ENCODE data around the gene DTL. TPM values are rescaled to one million over a fixed set of nuclear protein-coding genes. Genes with fewer than 3 reads are reported as not detected.

The DTL gene
- total and polyA plus RNA-seq, 2 of the 13 experiments (the other 11 are each of a cell fraction or from before 2014, with no cell fraction given), result 10.4 to 32.8 TPM

GRCh38 chr1:212098310-212098709 is 62.8 kb downstream of the DTL start:
- intact Hi-C loops (cut with micrococcal nuclease; ENCODE audit: unreplicated experiment) (no loop called here), in situ Hi-C loops (cut with HindIII; ENCODE audit: extremely low pct_ligation_motif_present, low pct_unique_long_range_greater_than_20kb) (no loop called here)
- no TSS peak for BruUV-seq (replicated peaks)

GRCh38 chr1:212098771-212099170 is 63.2 kb downstream of the DTL start:
- FAIRE-seq, result no peak
- H3K4me1 ChIP-seq (ENCODE audit: insufficient read depth, low read length), result peaks cover 25% of the 10 kb centered on the region
- TF ChIP-seq ZNF143 (CRISPR knock-in tag; IDR thresholded peaks at IDR 0.05) (no peak), NR2F1 (CRISPR knock-in tag; IDR thresholded peaks at IDR 0.05) (no peak), GPN1 (CRISPR knock-in tag; IDR thresholded peaks at IDR 0.05; ENCODE audit: borderline replicate concordance) (no peak), LRRFIP1 (CRISPR knock-in tag; conservative IDR thresholded peaks at IDR 0.05) (no peak), CCDC6 (CRISPR knock-in tag; IDR thresholded peaks at IDR 0.05) (no peak), SMAD3 (CRISPR knock-in tag; IDR thresholded peaks at IDR 0.05) (no peak), ZSCAN31 (CRISPR knock-in tag; IDR thresholded peaks at IDR 0.05; ENCODE audit: low read depth) (no peak), ZNF260 (CRISPR knock-in tag; IDR thresholded peaks at IDR 0.05; ENCODE audit: borderline replicate concordance, low read depth) (no peak), ZNF451 (CRISPR knock-in tag; IDR thresholded peaks at IDR 0.05) (no peak), PRPF4 (IDR thresholded peaks at IDR 0.05; ENCODE audit: low read depth, low read length, poor library complexity, severe bottlenecking) (no peak), ZNF232 (CRISPR knock-in tag; IDR thresholded peaks at IDR 0.05; ENCODE audit: borderline replicate concordance) (no peak), SKI (IDR thresholded peaks at IDR 0.05; ENCODE audit: partially characterized antibody) (no peak), ZFAT (CRISPR knock-in tag; conservative IDR thresholded peaks at IDR 0.05) (no peak), SMAD9 (CRISPR knock-in tag; IDR thresholded peaks at IDR 0.05) (no peak)
- no peak overlapping the region for H2AFZ ChIP-seq (ENCODE audit: low read length)
- no peak overlapping the region for H3K4me3 ChIP-seq (replicated peaks in 1 of 3; ENCODE audit: insufficient read depth in 1 of 3, low read depth in 2 of 3, low read length in 3 of 3)
- ChIA-PET POLR2A (no interaction called here), CTCF (ENCODE audit: low intra/inter-chr PET ratio, low total read pairs) (no interaction called here)
- no peaks in the 10 kb centered on the region for H3K27me3 ChIP-seq (ENCODE audit: control insufficient read depth in 1 of 2, insufficient read depth in 2 of 2, low read length in 2 of 2)
- no peaks in the 10 kb centered on the region for H4K20me1 ChIP-seq (ENCODE audit: insufficient read depth, low read length)
- no peaks in the 10 kb centered on the region for H3K9me3 ChIP-seq (ENCODE audit: low read length)
- in situ Hi-C loops (cut with HindIII; ENCODE audit: extremely low pct_ligation_motif_present, low pct_unique_long_range_greater_than_20kb), result no loop called here
- WGBS (ENCODE audit: low lambda C conversion rate), result 100% methylated on average over 3 of the region's 3 CpGs
- intact Hi-C loops (cut with micrococcal nuclease; ENCODE audit: unreplicated experiment), result no loop called here
- no peak for ATAC-seq
- no peak overlapping the region for H3K9ac ChIP-seq (ENCODE audit: insufficient read depth, low read depth, low read length)
- peaks cover 9% of the 10 kb centered on the region for H3K79me2 ChIP-seq (ENCODE audit: insufficient read depth, low read length)
- no peak for DNase-seq (ENCODE audit: low spot score)
- BruUV-seq (replicated peaks), result no TSS peak
- no peak overlapping the region for H3K27ac ChIP-seq (ENCODE audit: extremely low read length, insufficient read depth, low read length)
- no peak overlapping the region for H3K4me2 ChIP-seq (ENCODE audit: low read depth, low read length)
- peaks cover 1 to 21% of the 10 kb centered on the region in 2 experiments for H3K36me3 ChIP-seq (replicated peaks in 1 of 2; ENCODE audit: control insufficient read depth in 1 of 2, insufficient read depth in 2 of 2, low read length in 2 of 2)

More at GRCh38 chr1:212098310-212098709, 62.8 kb downstream of the DTL start:
- H3K4me1 ChIP-seq (ENCODE audit: insufficient read depth, low read length), result peaks cover 20% of the 10 kb centered on the region; the same call in 1 of the 2 replicates
- ChIA-PET CTCF (ENCODE audit: low intra/inter-chr PET ratio, low total read pairs) (no interaction called here), POLR2A (no interaction called here)
- H3K9me3 ChIP-seq (ENCODE audit: low read length), result no peaks in the 10 kb centered on the region
- H2AFZ ChIP-seq (ENCODE audit: low read length), result no peak overlapping the region
- peaks cover 1 to 24% of the 10 kb centered on the region in 2 experiments for H3K36me3 ChIP-seq (replicated peaks in 1 of 2; ENCODE audit: control insufficient read depth in 1 of 2, insufficient read depth in 2 of 2, low read length in 2 of 2)
- peaks cover 9% of the 10 kb centered on the region for H3K79me2 ChIP-seq (ENCODE audit: insufficient read depth, low read length)
- 99% methylated on average over 8 of the region's 9 CpGs for WGBS (ENCODE audit: low lambda C conversion rate)
- no peak for DNase-seq (ENCODE audit: low spot score)
- FAIRE-seq, result no peak
- H3K9ac ChIP-seq (ENCODE audit: insufficient read depth, low read depth, low read length), result no peak overlapping the region
- H3K27me3 ChIP-seq (ENCODE audit: control insufficient read depth in 1 of 2, insufficient read depth in 2 of 2, low read length in 2 of 2), result no peaks in the 10 kb centered on the region
- TF ChIP-seq E2F1 (CRISPR knock-in tag; IDR thresholded peaks at IDR 0.05), result no peak
- no peak for TF ChIP-seq ZFP37 (CRISPR knock-in tag; IDR thresholded peaks at IDR 0.05; ENCODE audit: borderline replicate concordance)
- no peaks in the 10 kb centered on the region for H4K20me1 ChIP-seq (ENCODE audit: insufficient read depth, low read length)
- H3K27ac ChIP-seq (ENCODE audit: extremely low read length, insufficient read depth, low read length), result no peak overlapping the region
- ATAC-seq, result no peak
- no peak overlapping the region for H3K4me2 ChIP-seq (ENCODE audit: low read depth, low read length)
- no peak overlapping the region for H3K4me3 ChIP-seq (replicated peaks in 1 of 3; ENCODE audit: insufficient read depth in 1 of 3, low read depth in 2 of 3, low read length in 3 of 3)

Measured in HepG2 (cell line).